Measurements from ENCODE around the gene CHCHD3. TPM values are rescaled to one million over a fixed set of nuclear protein-coding genes. Genes with fewer than 3 reads are reported as not detected.

CHCHD3 gene
- total RNA-seq, 1 donor from 2014 or later, result 67.0 TPM

DNA sequence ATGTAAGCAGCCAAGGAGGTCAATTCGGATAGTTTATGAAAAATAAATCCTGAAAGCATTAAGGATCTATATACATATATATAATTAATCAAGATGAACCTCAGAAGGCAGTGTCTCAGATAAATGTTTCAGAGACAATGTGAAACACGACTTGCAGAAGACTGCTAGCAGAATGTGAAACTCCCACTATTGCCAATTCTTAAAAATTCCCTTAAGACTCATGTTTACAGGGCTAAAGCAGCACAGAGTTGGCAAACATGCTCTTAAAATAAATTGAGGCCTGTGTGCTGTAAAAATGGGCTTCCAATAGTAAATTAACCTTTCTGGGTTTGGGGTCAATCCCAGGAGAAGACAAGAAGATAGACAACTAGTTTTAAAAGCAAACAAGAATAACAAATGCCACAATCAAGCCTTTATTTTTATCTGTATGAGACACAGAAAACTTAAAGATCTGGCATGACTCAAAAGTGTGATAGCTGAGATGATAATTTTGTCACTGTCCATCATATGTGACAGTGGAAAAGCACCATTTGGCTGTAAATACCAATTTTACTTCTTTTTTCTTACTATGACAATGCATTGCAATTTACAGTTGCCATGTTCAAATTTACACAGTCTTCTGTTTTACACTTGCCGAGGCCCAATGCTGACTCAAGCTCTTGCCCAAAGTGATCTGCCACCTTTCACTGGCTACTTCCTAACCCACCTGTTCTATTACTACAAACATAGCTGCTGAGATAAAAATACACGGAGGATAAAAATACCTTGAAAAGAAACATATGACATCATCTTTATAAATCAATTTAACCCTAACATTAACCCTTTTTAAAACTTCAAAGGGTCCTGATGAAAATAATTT lies 78.6 kb downstream of the CHCHD3 start:
- H3K27me3 Mint-ChIP-seq (ENCODE audit: low read depth), result no peaks in the 10 kb centered on the region
- peaks cover 10% of the 10 kb centered on the region for H3K36me3 Mint-ChIP-seq (ENCODE audit: low read depth)
- H3K9me3 Mint-ChIP-seq, result peaks cover 3% of the 10 kb centered on the region
- no peak overlapping the region for H3K4me3 Mint-ChIP-seq (ENCODE audit: low read depth)
- H3K4me1 Mint-ChIP-seq (ENCODE audit: low read depth), result peaks cover 13% of the 10 kb centered on the region
- intact Hi-C loops (cut with micrococcal nuclease), result no loop called here
- DNase-seq (ENCODE audit: low spot score), result no peak
- no peak overlapping the region for H3K27ac Mint-ChIP-seq

DNA sequence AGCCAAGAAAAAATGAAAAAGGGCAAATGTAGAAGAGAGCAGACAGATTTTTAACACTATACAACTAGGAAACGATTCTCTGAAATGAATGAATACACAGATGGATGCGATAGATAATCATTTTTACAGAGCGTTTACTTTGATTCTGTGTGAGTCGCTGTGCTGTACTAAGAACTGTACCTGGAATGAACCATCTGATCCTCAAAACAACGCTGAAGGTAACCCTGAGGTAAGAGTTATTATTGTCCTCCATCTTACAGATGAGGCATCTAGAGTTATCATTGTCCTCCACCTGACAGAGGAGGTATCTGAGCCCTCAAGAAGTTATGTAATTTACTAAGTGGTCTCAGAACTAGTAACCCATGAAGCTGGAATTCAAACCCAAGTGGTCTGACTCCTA lies 80.2 kb downstream of the CHCHD3 start:
- intact Hi-C loops (cut with micrococcal nuclease), result no loop called here
- Mint-ChIP-seq H3K9me3 (no peaks in the 10 kb centered on the region), H3K4me3 (ENCODE audit: low read depth) (no peak overlapping the region), H3K27me3 (ENCODE audit: low read depth) (no peaks in the 10 kb centered on the region), H3K36me3 (ENCODE audit: low read depth) (no peaks in the 10 kb centered on the region), H3K4me1 (ENCODE audit: low read depth) (peaks cover 13% of the 10 kb centered on the region), H3K27ac (no peak overlapping the region)
- DNase-seq (ENCODE audit: low spot score), result no peak

DNA sequence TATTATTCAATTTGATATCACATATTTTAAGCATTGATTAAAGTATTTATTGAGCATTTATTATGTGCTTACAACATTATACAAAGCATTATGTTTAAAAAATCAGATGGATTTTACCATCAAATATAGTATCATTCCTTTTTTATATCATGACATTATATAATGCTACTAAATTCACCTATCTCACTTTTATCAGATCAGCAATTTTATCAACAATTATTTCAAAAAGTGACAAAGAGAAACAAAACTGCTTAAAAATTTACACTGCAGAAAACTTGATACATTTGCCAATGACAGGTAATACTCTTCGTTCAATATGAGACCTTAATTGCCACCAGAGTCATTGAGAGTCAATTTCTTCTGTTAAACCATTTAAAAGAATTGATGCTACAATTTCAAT lies 82.0 kb downstream of the CHCHD3 start:
- no peak for DNase-seq (ENCODE audit: low spot score)
- Mint-ChIP-seq H3K4me3 (ENCODE audit: low read depth) (no peak overlapping the region), H3K4me1 (ENCODE audit: low read depth) (peaks cover 13% of the 10 kb centered on the region), H3K27me3 (ENCODE audit: low read depth) (no peaks in the 10 kb centered on the region), H3K27ac (no peak overlapping the region), H3K36me3 (ENCODE audit: low read depth) (no peaks in the 10 kb centered on the region), H3K9me3 (no peaks in the 10 kb centered on the region)
- intact Hi-C loops (cut with micrococcal nuclease), result no loop called here

DNA sequence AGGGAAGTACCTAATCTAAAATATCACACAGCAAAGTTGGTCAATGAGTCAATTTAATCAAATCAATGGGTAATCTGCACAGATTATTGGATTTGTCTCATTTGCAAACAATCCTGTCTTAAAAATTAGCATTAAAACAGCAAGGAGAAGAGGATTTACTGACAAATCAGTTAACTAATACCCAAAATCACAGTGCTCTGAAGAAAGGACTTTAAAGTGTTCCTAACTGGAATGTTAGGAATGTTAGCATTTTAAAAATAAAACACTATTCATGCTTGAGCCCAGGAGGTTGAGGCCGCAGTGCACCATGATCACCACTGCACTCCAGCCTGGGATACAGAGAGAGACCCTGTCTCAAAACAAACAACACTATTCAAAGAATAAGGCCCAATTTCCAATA lies 83.1 kb downstream of the CHCHD3 start:
- no peak for DNase-seq (ENCODE audit: low spot score)
- intact Hi-C loops (cut with micrococcal nuclease), result no loop called here
- Mint-ChIP-seq H3K4me3 (ENCODE audit: low read depth) (no peak overlapping the region), H3K4me1 (ENCODE audit: low read depth) (peaks cover 13% of the 10 kb centered on the region), H3K27ac (no peak overlapping the region), H3K36me3 (ENCODE audit: low read depth) (no peaks in the 10 kb centered on the region), H3K27me3 (ENCODE audit: low read depth) (no peaks in the 10 kb centered on the region), H3K9me3 (no peaks in the 10 kb centered on the region)

DNA sequence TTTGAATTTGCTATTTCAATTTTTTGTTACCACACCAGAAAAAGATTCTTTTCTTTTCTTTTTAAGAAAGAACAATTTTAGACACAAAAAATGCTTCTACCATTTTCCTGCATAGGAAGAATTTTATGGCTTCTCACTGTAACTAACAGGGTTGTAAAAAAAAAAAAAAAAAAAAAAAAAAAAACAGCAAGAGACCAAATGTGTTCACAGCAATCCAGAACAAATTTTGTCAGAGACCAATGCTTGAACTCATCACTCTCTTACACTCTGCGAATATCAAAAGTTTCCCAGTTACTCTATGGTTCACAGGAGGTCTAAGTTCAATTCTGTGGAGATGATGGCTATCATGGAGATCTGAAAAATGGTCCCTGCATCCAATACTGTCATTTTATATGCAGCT lies 84.4 kb downstream of the CHCHD3 start:
- intact Hi-C loops (cut with micrococcal nuclease), result no loop called here
- Mint-ChIP-seq H3K4me3 (ENCODE audit: low read depth) (no peak overlapping the region), H3K4me1 (ENCODE audit: low read depth) (peaks cover 10% of the 10 kb centered on the region), H3K27me3 (ENCODE audit: low read depth) (no peaks in the 10 kb centered on the region), H3K27ac (no peak overlapping the region), H3K9me3 (no peaks in the 10 kb centered on the region), H3K36me3 (ENCODE audit: low read depth) (no peaks in the 10 kb centered on the region)
- no peak for DNase-seq (ENCODE audit: low spot score)

GRCh38 chr7:132996581-132997242 lies 85.2 kb downstream of the CHCHD3 start:
- H3K27ac Mint-ChIP-seq, result no peak overlapping the region
- no peak overlapping the region for H3K4me3 Mint-ChIP-seq (ENCODE audit: low read depth)
- no peaks in the 10 kb centered on the region for H3K36me3 Mint-ChIP-seq (ENCODE audit: low read depth)
- H3K4me1 Mint-ChIP-seq (ENCODE audit: low read depth), result peaks cover 7% of the 10 kb centered on the region
- H3K9me3 Mint-ChIP-seq, result no peaks in the 10 kb centered on the region
- intact Hi-C loops (cut with micrococcal nuclease), result no loop called here
- H3K27me3 Mint-ChIP-seq (ENCODE audit: low read depth), result no peaks in the 10 kb centered on the region
- DNase-seq (ENCODE audit: low spot score), result no peak

GRCh38 chr7:132993377-132994013 lies 88.4 kb downstream of the CHCHD3 start:
- DNase-seq (ENCODE audit: low spot score), result no peak
- no peak overlapping the region for H3K27ac Mint-ChIP-seq
- intact Hi-C loops (cut with micrococcal nuclease), result no loop called here
- no peaks in the 10 kb centered on the region for H3K9me3 Mint-ChIP-seq
- H3K27me3 Mint-ChIP-seq (ENCODE audit: low read depth), result no peaks in the 10 kb centered on the region
- no peaks in the 10 kb centered on the region for H3K36me3 Mint-ChIP-seq (ENCODE audit: low read depth)
- H3K4me1 Mint-ChIP-seq (ENCODE audit: low read depth), result no peaks in the 10 kb centered on the region
- no peak overlapping the region for H3K4me3 Mint-ChIP-seq (ENCODE audit: low read depth)

DNA sequence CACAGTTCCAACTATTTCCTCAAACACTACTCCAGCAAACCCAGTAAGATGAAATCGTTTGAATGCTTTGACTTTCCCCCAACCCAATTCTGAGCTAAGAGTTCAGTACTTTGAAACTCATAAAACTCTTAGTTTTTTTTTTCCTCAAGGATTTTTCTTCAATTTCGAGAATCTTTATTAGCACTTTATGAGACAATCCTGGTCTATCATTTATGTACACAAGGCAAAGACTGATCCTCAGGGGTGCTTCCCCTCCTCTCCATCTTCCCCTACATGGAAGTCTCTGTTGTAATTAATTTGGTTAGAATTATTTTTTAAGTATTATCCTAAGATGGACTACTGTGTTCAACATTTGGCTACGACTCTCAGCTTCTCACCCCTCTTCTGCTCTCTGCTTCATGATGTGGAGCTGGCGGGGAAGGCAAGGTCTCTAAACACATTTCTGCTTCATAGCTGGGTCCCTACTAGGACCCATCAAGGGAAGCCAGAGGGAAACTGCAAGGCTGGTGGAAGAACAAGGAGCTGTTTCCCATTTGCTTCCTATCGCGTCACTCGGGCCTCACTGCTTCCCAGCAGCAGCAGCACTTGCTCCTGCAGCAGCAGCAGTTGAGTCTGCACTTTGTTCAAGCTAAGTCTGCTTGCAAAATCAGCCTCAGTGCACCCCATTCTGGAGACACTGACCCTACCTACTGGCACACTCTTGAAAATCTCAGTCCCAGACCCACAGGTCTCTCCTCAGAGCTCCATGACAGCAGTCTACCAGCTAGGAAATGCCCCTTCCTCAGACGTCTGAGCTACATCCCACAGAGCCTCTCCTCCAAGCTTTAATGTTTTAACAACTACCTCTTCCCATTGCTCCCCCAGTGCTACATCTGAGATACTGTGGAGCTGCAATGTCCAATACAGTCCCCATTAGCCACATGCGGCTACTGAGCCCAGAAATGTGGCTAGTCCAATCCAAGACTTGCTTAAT lies 90.0 kb downstream of the CHCHD3 start:
- no peak overlapping the region for H3K4me3 Mint-ChIP-seq (ENCODE audit: low read depth)
- no peaks in the 10 kb centered on the region for H3K4me1 Mint-ChIP-seq (ENCODE audit: low read depth)
- intact Hi-C loops (cut with micrococcal nuclease), result no loop called here
- H3K27ac Mint-ChIP-seq, result no peak overlapping the region
- no peak for DNase-seq (ENCODE audit: low spot score)
- H3K9me3 Mint-ChIP-seq, result no peaks in the 10 kb centered on the region
- no peaks in the 10 kb centered on the region for H3K27me3 Mint-ChIP-seq (ENCODE audit: low read depth)
- H3K36me3 Mint-ChIP-seq (ENCODE audit: low read depth), result no peaks in the 10 kb centered on the region

- DNase-seq (ENCODE audit: low spot score), result no peak
- Mint-ChIP-seq H3K27ac (no peak overlapping the region), H3K4me3 (ENCODE audit: low read depth) (no peak overlapping the region), H3K9me3 (no peaks in the 10 kb centered on the region), H3K27me3 (ENCODE audit: low read depth) (no peaks in the 10 kb centered on the region), H3K36me3 (ENCODE audit: low read depth) (no peaks in the 10 kb centered on the region), H3K4me1 (ENCODE audit: low read depth) (no peaks in the 10 kb centered on the region)
- intact Hi-C loops (cut with micrococcal nuclease), result no loop called here
Observed at GRCh38 chr7:132988117-132988516, 93.8 kb downstream of the CHCHD3 start.

DNA sequence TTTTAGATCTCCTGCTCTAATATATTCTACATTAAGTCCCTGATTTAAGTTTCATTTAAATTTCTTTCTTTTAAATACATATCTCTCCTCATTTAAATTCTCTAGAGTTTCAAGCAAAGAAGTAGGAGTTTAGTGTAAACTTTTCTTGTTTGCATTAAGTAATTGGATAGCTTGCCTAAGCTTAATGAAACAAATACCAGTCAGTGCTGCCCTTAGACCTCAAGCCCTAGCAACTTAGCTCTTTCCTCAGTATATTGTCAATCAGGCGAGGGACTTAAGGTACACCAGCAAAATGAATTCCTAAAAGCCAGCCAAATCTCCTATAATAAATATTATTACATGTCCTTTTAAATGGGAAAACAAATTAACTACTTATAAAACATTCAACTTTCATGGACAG lies 101.5 kb downstream of the CHCHD3 start:
- intact Hi-C loops (cut with micrococcal nuclease), result no loop called here
- DNase-seq (ENCODE audit: low spot score), result no peak
- H3K27me3 Mint-ChIP-seq (ENCODE audit: low read depth), result no peaks in the 10 kb centered on the region
- H3K27ac Mint-ChIP-seq, result no peak overlapping the region
- H3K9me3 Mint-ChIP-seq, result no peaks in the 10 kb centered on the region
- peaks cover 5% of the 10 kb centered on the region for H3K4me1 Mint-ChIP-seq (ENCODE audit: low read depth)
- H3K4me3 Mint-ChIP-seq (ENCODE audit: low read depth), result no peak overlapping the region
- H3K36me3 Mint-ChIP-seq (ENCODE audit: low read depth), result no peaks in the 10 kb centered on the region

GRCh38 chr7:132979524-132979923 lies 102.4 kb downstream of the CHCHD3 start:
- intact Hi-C loops (cut with micrococcal nuclease), result no loop called here
- Mint-ChIP-seq H3K4me3 (ENCODE audit: low read depth) (no peak overlapping the region), H3K4me1 (ENCODE audit: low read depth) (peaks cover 5% of the 10 kb centered on the region), H3K9me3 (no peaks in the 10 kb centered on the region), H3K27me3 (ENCODE audit: low read depth) (no peaks in the 10 kb centered on the region), H3K36me3 (ENCODE audit: low read depth) (no peaks in the 10 kb centered on the region), H3K27ac (no peak overlapping the region)
- DNase-seq (ENCODE audit: low spot score), result no peak

GRCh38 chr7:132977234-132977633 lies 104.7 kb downstream of the CHCHD3 start:
- Mint-ChIP-seq H3K27ac (no peak overlapping the region), H3K4me3 (ENCODE audit: low read depth) (no peak overlapping the region), H3K36me3 (ENCODE audit: low read depth) (peaks cover 17% of the 10 kb centered on the region), H3K27me3 (ENCODE audit: low read depth) (no peaks in the 10 kb centered on the region), H3K4me1 (ENCODE audit: low read depth) (peaks cover 5% of the 10 kb centered on the region), H3K9me3 (no peaks in the 10 kb centered on the region)
- DNase-seq (ENCODE audit: low spot score), result no peak
- intact Hi-C loops (cut with micrococcal nuclease), result no loop called here
